Cardiac fibroblast (primary cell): ENCODE data around the gene DNAJC30.

ENCODE experiments used
- DNase-seq, 2 donors: peaks; one replicate each; pipeline versions ENCODE4 v3.0.0 to v3.0.0-alpha.2; 2010; ENCODE audit warnings: low read depth in 2 of 2
- H3K4me3 ChIP-seq, 2 donors: replicated peaks in 1 of 2; 1 replicate in 1 of 2; 2 replicates in 1 of 2; pipeline ENCODE4 v1.5.1; 2011; ENCODE audit warnings: low read depth in 2 of 2, low read length in 2 of 2, mild to moderate bottlenecking in 2 of 2, moderate library complexity in 1 of 2
- CTCF ChIP-seq: IDR thresholded peaks from one replicate; pipeline ENCODE4 v1.5.1; 2011; ENCODE audit warnings: low read depth, mild to moderate bottlenecking, low read length, inconsistent platforms

DNAJC30 gene

GRCh38 chr7:73700069-73700423 lies 16.8 kb upstream of the DNAJC30 start:
- TF ChIP-seq CTCF: no peak
- H3K4me3 ChIP-seq: no peak overlapping the region
- DNase-seq: no peak

- H3K4me3 ChIP-seq: no peak overlapping the region
- no peak for TF ChIP-seq CTCF
- no peak for DNase-seq
These were observed 16.3 kb upstream of the DNAJC30 start for GRCh38 chr7:73699370-73700068.

GRCh38 chr7:73698410-73698809 lies 15.2 kb upstream of the DNAJC30 start:
- H3K4me3 ChIP-seq: no peak overlapping the region
- TF ChIP-seq CTCF: no peak
- DNase-seq: no peak

GRCh38 chr7:73696372-73696771 lies 13.1 kb upstream of the DNAJC30 start:
- H3K4me3 ChIP-seq: no peak overlapping the region
- no peak for TF ChIP-seq CTCF
- DNase-seq: no peak

- no peak for DNase-seq
- no peak for TF ChIP-seq CTCF
- H3K4me3 ChIP-seq: no peak overlapping the region
These were observed 7.4 kb upstream of the DNAJC30 start for GRCh38 chr7:73690646-73691045.

GRCh38 chr7:73688288-73688687 lies 5.0 kb upstream of the DNAJC30 start:
- TF ChIP-seq CTCF: no peak
- DNase-seq: no peak
- no peak overlapping the region for H3K4me3 ChIP-seq

GRCh38 chr7:73685311-73685710 lies 2.1 kb upstream of the DNAJC30 start:
- no peak for TF ChIP-seq CTCF
- no peak for DNase-seq
- no peak overlapping the region for H3K4me3 ChIP-seq
